H1 (cell line): ENCODE data around the gene PORCN. TPM values are rescaled to one million over a fixed set of nuclear protein-coding genes. Genes with fewer than 3 reads are reported as not detected.

ENCODE experiments used
- CTCF ChIA-PET: fragments of 300-600 bp; sonication (Branson Sonifier 250); formaldehyde crosslinking; loops from one replicate; lab custom pipeline; 2021; ENCODE audit not compliant: partially characterized antibody; lab: Charles Lee
- POLR2A ChIA-PET: fragments of 300-600 bp; sonication (Branson Sonifier 250); formaldehyde crosslinking; loops from one replicate; lab custom pipeline; 2021; ENCODE audit warnings: inconsistent platforms; ENCODE audit not compliant: partially characterized antibody; lab: Charles Lee
- DNase-seq, 2 experiments: peaks; one replicate each; pipeline versions ENCODE4 v3.0.0 to v3.0.0-alpha.2; 2010 to 2022; ENCODE audit warnings: low spot score in 2 of 2, low read depth in 1 of 2, mixed read lengths in 1 of 2
- FAIRE-seq: peaks from 2 replicates; lab custom pipeline; 2011; peaks lifted over from hg19 to GRCh38; lab: Jason Lieb, UNC
- H2AFZ ChIP-seq: 2 replicates; pipeline ENCODE4 v1.8.1; 2012; ENCODE audit warnings: low read length, inconsistent platforms
- H2AK5ac ChIP-seq: 2 replicates; pipeline ENCODE4 v1.6.1; 2013; ENCODE audit warnings: low read depth, low read length
- H2BK120ac ChIP-seq: replicated peaks from 2 replicates; pipeline ENCODE3; 2013; ENCODE audit warnings: low read depth, low read length, inconsistent platforms
- H2BK12ac ChIP-seq: 2 replicates; pipeline ENCODE4 v1.6.1; 2013; ENCODE audit warnings: low read depth, low read length
- H2BK15ac ChIP-seq: 2 replicates; pipeline ENCODE4 v1.6.1; 2013; ENCODE audit warnings: low read length
- H2BK20ac ChIP-seq: 2 replicates; pipeline ENCODE4 v1.6.1; 2013; ENCODE audit warnings: low read length
- H2BK5ac ChIP-seq: 2 replicates; pipeline ENCODE4 v1.6.1; 2013; ENCODE audit warnings: low read depth, low read length
- H3K14ac ChIP-seq: 2 replicates; pipeline ENCODE4 v1.6.1; 2013; ENCODE audit warnings: inconsistent platforms; ENCODE audit not compliant: insufficient read length
- H3K18ac ChIP-seq: 2 replicates; pipeline ENCODE4 v1.6.1; 2013; ENCODE audit warnings: low read length; ENCODE audit errors: extremely low read depth
- H3K23ac ChIP-seq: 2 replicates; pipeline ENCODE4 v1.6.1; 2013; ENCODE audit warnings: inconsistent platforms; ENCODE audit not compliant: insufficient read length
- H3K23me2 ChIP-seq: 2 replicates; pipeline ENCODE4 v1.6.1; 2013; ENCODE audit warnings: low read depth, low read length
- H3K27ac ChIP-seq: 2 replicates; pipeline ENCODE4 v1.6.1; 2011; ENCODE audit warnings: low read depth, low read length, inconsistent platforms
- H3K27me3 ChIP-seq, 4 experiments: replicated peaks in 1 of 4; 1 replicate in 1 of 4; 2 replicates in 3 of 4; pipeline versions ENCODE4 v1.6.1 to v1.8.1; 2011 to 2013; ENCODE audit warnings: low read length in 3 of 4, mild to moderate bottlenecking in 3 of 4, inconsistent platforms in 2 of 4, mixed read lengths in 2 of 4, moderate library complexity in 1 of 4; ENCODE audit not compliant: control insufficient read depth in 3 of 4, insufficient read depth in 3 of 4; ENCODE audit errors: extremely low read depth in 1 of 4
- H3K36me3 ChIP-seq, 4 experiments: 2 replicates each; pipeline versions ENCODE4 v1.6.1 to v1.8.1; 2011 to 2013; ENCODE audit warnings: mild to moderate bottlenecking in 4 of 4, low read length in 3 of 4, moderate library complexity in 2 of 4, control low read depth in 1 of 4, inconsistent platforms in 1 of 4; ENCODE audit not compliant: insufficient read depth in 4 of 4, control insufficient read depth in 2 of 4
- H3K4ac ChIP-seq: replicated peaks from 2 replicates; pipeline ENCODE3; 2013; ENCODE audit warnings: low read length, low read depth, mixed read lengths, inconsistent platforms; ENCODE audit not compliant: insufficient read length
- H3K4me1 ChIP-seq, 4 experiments: replicated peaks in 1 of 4; 1 replicate in 1 of 4; 2 replicates in 3 of 4; pipeline versions ENCODE4 v1.6.1 to v1.8.1; 2011 to 2013; ENCODE audit warnings: low read length in 3 of 4, inconsistent platforms in 2 of 4, mixed read lengths in 1 of 4; ENCODE audit not compliant: insufficient read depth in 4 of 4, control insufficient read depth in 3 of 4
- H3K4me2 ChIP-seq, 2 experiments: 2 replicates each; pipeline versions ENCODE4 v1.6.1 to v1.8.1; 2011 to 2013; ENCODE audit warnings: low read depth in 2 of 2, low read length in 2 of 2, control low read depth in 1 of 2, inconsistent platforms in 1 of 2, mild to moderate bottlenecking in 1 of 2; ENCODE audit not compliant: insufficient read depth in 1 of 2
- H3K4me3 ChIP-seq, 4 experiments: fragments of 200-600, 300-600 bp in 1 of 4; sonication (generic), shearing (Covaris generic), sonication (Bioruptor Twin) in 1 of 4; 2 replicates each; pipeline versions ENCODE4 v1.5.1 to v1.8.1; 2011 to 2016; ENCODE audit warnings: low read length in 4 of 4, low read depth in 3 of 4, control low read depth in 2 of 4, inconsistent platforms in 2 of 4, mild to moderate bottlenecking in 2 of 4, mixed read lengths in 1 of 4, moderate library complexity in 1 of 4; ENCODE audit not compliant: insufficient read depth in 2 of 4; ENCODE audit errors: extremely low read depth in 1 of 4
- H3K56ac ChIP-seq: replicated peaks from 2 replicates; pipeline ENCODE3; 2013; ENCODE audit warnings: low read depth, mild to moderate bottlenecking, mixed read lengths, low read length, inconsistent platforms; ENCODE audit not compliant: insufficient read length
- H3K79me1 ChIP-seq: 2 replicates; pipeline ENCODE4 v1.6.1; 2013; ENCODE audit warnings: low read depth, low read length, control low read depth
- H3K79me2 ChIP-seq, 2 experiments: 2 replicates each; pipeline versions ENCODE4 v1.6.1 to v1.8.1; 2012 to 2013; ENCODE audit warnings: low read length in 2 of 2, mild to moderate bottlenecking in 2 of 2, inconsistent platforms in 1 of 2; ENCODE audit not compliant: insufficient read depth in 2 of 2, control insufficient read depth in 1 of 2
- H3K9ac ChIP-seq, 4 experiments: replicated peaks in 1 of 4; 1 replicate in 1 of 4; 2 replicates in 3 of 4; pipeline versions ENCODE4 v1.6.1 to v1.8.1; 2011 to 2013; ENCODE audit warnings: low read depth in 3 of 4, low read length in 3 of 4, control low read depth in 2 of 4, mild to moderate bottlenecking in 2 of 4, moderate library complexity in 2 of 4, inconsistent platforms in 1 of 4; ENCODE audit errors: extremely low read depth in 1 of 4
- H3K9me3 ChIP-seq, 2 experiments: 2 replicates each; pipeline versions ENCODE4 v1.6.1 to v1.8.1; 2012 to 2013; ENCODE audit warnings: mild to moderate bottlenecking in 2 of 2, moderate library complexity in 2 of 2, control low read depth in 1 of 2, inconsistent platforms in 1 of 2, low read depth in 1 of 2, low read length in 1 of 2, mixed read lengths in 1 of 2; ENCODE audit not compliant: insufficient read depth in 2 of 2
- H4K20me1 ChIP-seq, 2 experiments: replicated peaks in 1 of 2; 2 replicates each; pipeline versions ENCODE3 to v1.8.1; 2011 to 2013; ENCODE audit warnings: inconsistent platforms in 2 of 2, low read length in 2 of 2, mild to moderate bottlenecking in 1 of 2; ENCODE audit not compliant: insufficient read depth in 2 of 2, control insufficient read depth in 1 of 2
- H4K5ac ChIP-seq: 2 replicates; pipeline ENCODE4 v1.6.1; 2013; ENCODE audit warnings: low read length, low read depth, mixed read lengths, inconsistent platforms; ENCODE audit not compliant: insufficient read length
- H4K8ac ChIP-seq: 2 replicates; pipeline ENCODE4 v1.8.0; 2013; ENCODE audit warnings: mild to moderate bottlenecking, moderate library complexity, low read length, inconsistent platforms; ENCODE audit not compliant: insufficient read depth; ENCODE audit errors: extremely low read depth
- H4K91ac ChIP-seq: replicated peaks from 2 replicates; pipeline ENCODE3; 2013; ENCODE audit warnings: low read length, mixed read lengths, inconsistent platforms; ENCODE audit not compliant: insufficient read length
- ATF2 ChIP-seq: IDR thresholded peaks from 2 replicates; pipeline ENCODE4 v1.6.1; 2012; ENCODE audit warnings: low read length, inconsistent platforms
- CBX8 ChIP-seq: fragments of 300-800, 300-1000 bp; sonication (generic); IDR thresholded peaks from 2 replicates; pipeline ENCODE4 v1.7.1; 2016; ENCODE audit warnings: low read depth, low read length, borderline replicate concordance
- CREB1 ChIP-seq: IDR thresholded peaks from 2 replicates; pipeline ENCODE4 v1.6.1; 2012; ENCODE audit warnings: inconsistent platforms
- CTCF ChIP-seq, 3 experiments: IDR thresholded peaks; 1 replicate in 2 of 3; 2 replicates in 1 of 3; pipeline versions ENCODE4 v1.5.1 to v1.6.1; 2011; ENCODE audit warnings: low read length in 3 of 3, mild to moderate bottlenecking in 3 of 3, inconsistent platforms in 2 of 3, low read depth in 1 of 3, moderate library complexity in 1 of 3; ENCODE audit not compliant: insufficient read depth in 1 of 3; ENCODE audit errors: control extremely low read depth in 1 of 3
- FOSL1 ChIP-seq: IDR thresholded peaks from 2 replicates; pipeline ENCODE4 v1.6.1; 2011; ENCODE audit warnings: mild to moderate bottlenecking, low read depth, low read length, moderate library complexity; ENCODE audit not compliant: insufficient read depth
- HDAC2 ChIP-seq, 2 experiments: fragments of 300-600 bp in 1 of 2; sonication (generic) in 1 of 2; IDR thresholded peaks; 2 replicates each; pipeline ENCODE4 v1.6.1; 2011 to 2012; ENCODE audit warnings: low read depth in 2 of 2, low read length in 2 of 2, mild to moderate bottlenecking in 2 of 2, moderate library complexity in 2 of 2, borderline replicate concordance in 1 of 2, inconsistent platforms in 1 of 2
- HDAC6 ChIP-seq: IDR thresholded peaks from one replicate; pipeline ENCODE4 v1.7.1; 2012; ENCODE audit warnings: low read depth, mild to moderate bottlenecking, inconsistent platforms, low read length, moderate library complexity
- PHF8 ChIP-seq: fragments of 200-600 bp; sonication (generic); conservative IDR thresholded peaks from 2 replicates; pipeline ENCODE4 v1.7.1; 2012; ENCODE audit warnings: low read depth, mild to moderate bottlenecking, inconsistent platforms, low read length, moderate library complexity
- SIRT6 ChIP-seq: IDR thresholded peaks from one replicate; pipeline ENCODE4 v1.7.1; 2012; ENCODE audit warnings: low read length, inconsistent platforms
- SIX5 ChIP-seq: IDR thresholded peaks from 2 replicates; pipeline ENCODE4 v1.6.1; 2011; ENCODE audit warnings: mild to moderate bottlenecking, low read depth, low read length
- WGBS, 2 experiments: shearing (Covaris generic) in 1 of 2; methylation state at CpG; one replicate each; pipeline versions ENCODE4 v1.1.6 to v1.1.7; 2013 to 2015; ENCODE audit warnings: low lambda C conversion rate in 2 of 2, mixed read lengths in 2 of 2, inconsistent platforms in 1 of 2, low coverage in 1 of 2, missing lambda C conversion rate in 1 of 2; ENCODE audit not compliant: insufficient replicate concordance in 2 of 2, insufficient coverage in 1 of 2, insufficient read length in 1 of 2; ENCODE audit errors: extremely low coverage in 1 of 2, missing lambda C conversion rate in 1 of 2; 5-methylcytosine and 5-hydroxymethylcytosine counted together
- polyA plus RNA-seq, 7 experiments: library from polyadenylated mRNA; depleted of rRNA in 3 of 7; stranded (reverse) in 5 of 7; unstranded in 2 of 7; fragments of >200 nt in 5 of 7; fragments of 200-250 nt in 2 of 7; gene quantifications; 1 replicate in 5 of 7; 2 replicates in 1 of 7; 4 replicates in 1 of 7; pipeline versions ENCODE4 v1.2.1 to v1.2.3, GENCODE V29; 2011 to 2013; ENCODE audit warnings: missing spikeins in 2 of 7, mixed read lengths in 2 of 7
- total RNA-seq: library from RNA; stranded (reverse); fragmentation: NEBNext Ultra II Directional; extraction: Animal tissue kit (Norgen Biotek cat#: 25700); gene quantifications from 2 replicates; pipeline ENCODE4 v1.2.1, GENCODE V29; 2021

Gene PORCN
- total and polyA plus RNA-seq, 2 of the 8 experiments (the other 6 are each of a cell fraction or from before 2014, with no cell fraction given): 14.6 to 34.1 TPM

- POLR2A ChIA-PET: interaction anchor here (1.1 kb wide), 1 partner anchor 115 kb away, joined by 3 read pairs; the partner anchor contains the start of gene RBM3
- no peak for TF ChIP-seq SIRT6
- TF ChIP-seq CTCF (IDR thresholded peaks at IDR 0.05; ENCODE audit: control extremely low read depth in 1 of 3, insufficient read depth in 1 of 3, low read depth in 1 of 3, low read length in 3 of 3): no peak
- TF ChIP-seq HDAC6: no peak
- no peak for TF ChIP-seq PHF8
- no peak for TF ChIP-seq FOSL1
- TF ChIP-seq SIX5: no peak
- no peak for TF ChIP-seq CBX8
- TF ChIP-seq HDAC2 (IDR thresholded peaks at IDR 0.05; ENCODE audit: borderline replicate concordance in 1 of 2, low read depth in 2 of 2, low read length in 2 of 2): no peak
- TF ChIP-seq ATF2: no peak
- no peak for TF ChIP-seq CREB1
Observed at GRCh38 chrX:48459483-48459882, 49.3 kb upstream of the PORCN start.

More at GRCh38 chrX:48459483-48459882, 49.3 kb upstream of the PORCN start:
- FAIRE-seq: no peak
- Histone ChIP-seq H3K18ac (no peak overlapping the region), H2BK20ac (no peak overlapping the region), H3K79me2 (no peaks in the 10 kb centered on the region), H2BK15ac (no peak overlapping the region), H4K8ac (no peak overlapping the region), H3K4me1 (no peaks in the 10 kb centered on the region), H4K20me1 (peaks cover 0 to 1% of the 10 kb centered on the region in 2 experiments), H3K27ac (no peak overlapping the region), H3K4ac (no peak overlapping the region), H3K4me3 (no peak overlapping the region), H2BK12ac (no peak overlapping the region), H3K23me2 (no peaks in the 10 kb centered on the region), H2BK120ac (no peak overlapping the region), H3K14ac (no peak overlapping the region), H2AFZ (no peak overlapping the region), H2AK5ac (no peak overlapping the region), H2BK5ac (no peak overlapping the region), H3K9me3 (no peaks in the 10 kb centered on the region), H3K23ac (no peak overlapping the region), H4K5ac (no peak overlapping the region), H3K4me2 (no peak overlapping the region), H3K56ac (no peak overlapping the region), H3K79me1 (no peaks in the 10 kb centered on the region), H3K27me3 (no peaks in the 10 kb centered on the region), H3K36me3 (peaks cover 0 to 13% (median 3%) of the 10 kb centered on the region in 4 experiments; a peak in 5 of 8 replicates), H3K9ac (no peak overlapping the region), H4K91ac (no peak overlapping the region)
- CTCF ChIA-PET: no interaction called here
- WGBS, 2 experiments: 96% methylated on average over 4 of the region's 6 CpGs; no CpG with 5 or more reads in 1 of the 2 experiments
- no peak for DNase-seq
